NOMO-1 (cell line): ENCODE measurements around the gene APBA1.
"Not testable (repeated sequence)": the region's sequence is repeated elsewhere in the genome, so short reads cannot be mapped to it uniquely, and the experiment has no call there.

Experiments used
- DNase-seq, 2 experiments: peaks; one replicate each; lab custom pipeline; 2025; ENCODE audit not compliant: unreplicated experiment in 2 of 2; lab: John Stamatoyannopoulos, UW

Gene APBA1

DNA sequence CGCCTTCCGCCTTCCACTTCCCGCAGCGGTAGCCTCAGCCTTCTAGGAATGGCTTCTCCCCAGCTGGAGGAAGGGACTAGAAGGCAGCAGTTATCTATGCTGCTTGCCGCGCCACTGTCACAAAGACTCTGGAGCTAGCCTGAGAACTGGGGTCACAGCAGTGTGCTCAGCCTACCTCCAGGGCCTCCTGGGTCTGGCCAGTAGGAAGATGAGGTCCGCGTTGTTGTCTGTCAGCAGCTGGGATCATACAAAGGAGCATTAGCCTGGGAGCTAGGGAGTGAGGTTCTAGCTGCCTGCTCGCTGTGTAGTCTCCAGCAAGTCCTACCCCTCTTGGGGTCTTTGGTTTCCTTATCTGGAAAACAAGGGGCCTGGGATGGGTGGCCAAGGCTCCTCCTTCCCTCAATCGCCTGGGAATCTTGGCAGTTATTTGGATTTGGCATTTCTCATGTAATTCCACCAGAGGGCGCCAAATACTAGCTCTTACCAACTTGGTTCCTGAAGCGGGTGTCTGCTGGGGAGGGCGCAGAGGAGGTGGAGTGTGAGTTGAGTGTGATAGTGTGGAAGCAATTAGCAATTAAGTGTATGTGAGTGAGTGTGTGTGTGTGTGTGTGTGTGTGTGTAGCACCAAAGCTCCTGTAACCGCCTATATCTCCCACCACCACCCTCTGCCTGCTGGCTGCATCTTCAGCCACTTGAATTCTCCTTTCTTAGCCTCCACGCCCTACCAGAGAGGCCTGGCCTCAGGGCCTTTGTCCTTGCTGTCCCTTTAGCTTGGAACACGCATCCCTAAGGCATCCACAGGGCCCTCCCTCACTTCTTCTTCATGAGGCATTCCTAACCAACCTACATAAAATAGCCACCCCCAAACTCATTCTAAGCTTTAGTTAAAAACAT, 250.0 kb downstream of the APBA1 start:
- no peak for DNase-seq

DNA sequence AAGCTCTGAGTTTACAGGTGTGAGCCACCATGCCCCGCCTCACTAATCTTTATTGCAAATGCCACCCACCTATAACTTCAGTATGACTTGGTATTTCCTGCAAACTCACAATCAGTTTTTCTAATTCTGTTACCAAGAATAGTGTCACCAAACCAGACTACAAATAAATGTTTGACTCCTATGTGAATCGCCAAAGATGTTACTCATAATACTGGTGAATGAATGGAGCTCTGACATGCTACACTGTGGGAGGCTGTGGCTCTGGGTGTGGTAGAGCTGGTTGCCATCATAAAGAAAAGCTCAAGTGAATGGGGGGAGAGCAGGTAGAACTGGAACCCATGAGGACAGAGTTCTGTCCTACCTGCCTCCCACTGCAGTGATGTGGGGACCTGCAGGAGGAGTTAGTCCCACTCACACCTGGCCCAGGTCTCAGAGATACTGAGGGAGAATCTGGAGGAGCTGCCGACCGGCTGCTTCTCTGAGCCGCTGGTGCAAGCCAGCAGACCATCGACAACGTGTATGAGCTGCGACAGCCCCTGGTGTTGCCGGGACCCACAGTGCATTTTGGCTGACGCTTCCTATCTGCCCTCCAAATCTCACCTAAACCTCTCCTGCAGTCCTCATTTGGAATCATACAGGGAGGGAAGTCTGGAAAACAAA, 251.4 kb downstream of the APBA1 start:
- no peak for DNase-seq

DNA sequence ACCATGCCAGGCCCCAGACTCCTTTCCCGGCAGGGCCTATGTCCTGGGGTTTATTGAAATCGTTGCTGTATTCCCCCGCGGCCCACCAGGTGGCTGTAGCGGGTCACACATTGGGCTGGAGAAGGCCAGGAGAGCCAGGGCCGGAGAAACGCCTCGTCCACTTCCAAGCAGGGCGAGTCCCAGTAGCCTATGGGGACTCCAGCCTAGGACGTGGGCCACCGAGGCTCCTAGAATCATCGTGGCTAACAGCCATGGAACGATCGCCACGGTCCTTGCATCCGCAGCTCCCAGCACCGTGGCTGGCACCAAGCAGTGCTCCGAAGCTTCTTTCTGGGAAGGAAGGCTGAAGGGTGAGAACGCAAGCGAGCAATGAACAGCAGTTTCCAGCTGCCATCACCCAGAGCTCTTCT, 259.4 kb downstream of the APBA1 start:
- DNase-seq = no peak

DNA sequence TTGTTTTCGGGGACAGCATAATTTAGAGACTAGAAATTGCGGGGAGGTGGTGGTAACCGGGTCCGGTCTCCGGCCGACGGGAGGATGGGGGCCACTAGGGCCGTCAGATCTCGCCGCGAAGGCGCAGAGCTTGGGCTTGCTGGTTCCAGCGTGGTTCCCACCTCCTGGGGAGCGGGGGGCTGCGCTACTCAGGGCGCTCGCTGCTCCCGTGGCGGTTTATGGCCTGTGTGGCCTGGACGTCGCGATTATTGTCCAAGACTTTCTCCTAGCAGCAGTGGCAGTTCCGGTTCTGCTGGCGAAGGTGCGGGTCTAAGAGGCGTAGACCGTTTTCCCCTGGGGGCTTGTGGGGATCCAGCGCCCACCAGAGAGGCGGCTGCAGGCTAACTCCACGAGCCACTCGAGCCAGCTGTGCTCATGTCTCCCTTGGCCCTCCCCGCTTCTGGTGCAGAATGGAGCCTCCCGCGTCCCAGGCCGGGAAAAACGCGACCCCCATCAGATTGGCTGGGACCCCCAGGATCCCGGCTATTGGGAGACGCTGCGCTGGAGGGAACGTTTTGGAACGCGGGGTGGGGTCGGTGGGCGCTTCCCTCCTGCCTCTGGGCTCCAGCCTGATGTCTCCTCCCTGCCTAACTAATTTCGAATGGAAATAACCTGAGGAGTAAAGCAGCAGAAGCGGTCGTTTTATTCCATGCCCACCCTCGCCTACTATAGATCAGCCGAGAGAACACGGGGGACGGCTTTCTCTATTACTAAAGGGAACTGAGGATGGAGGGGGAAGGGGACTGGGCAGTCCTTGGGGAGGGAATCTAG, 260.0 kb downstream of the APBA1 start:
- no peak for DNase-seq

DNA sequence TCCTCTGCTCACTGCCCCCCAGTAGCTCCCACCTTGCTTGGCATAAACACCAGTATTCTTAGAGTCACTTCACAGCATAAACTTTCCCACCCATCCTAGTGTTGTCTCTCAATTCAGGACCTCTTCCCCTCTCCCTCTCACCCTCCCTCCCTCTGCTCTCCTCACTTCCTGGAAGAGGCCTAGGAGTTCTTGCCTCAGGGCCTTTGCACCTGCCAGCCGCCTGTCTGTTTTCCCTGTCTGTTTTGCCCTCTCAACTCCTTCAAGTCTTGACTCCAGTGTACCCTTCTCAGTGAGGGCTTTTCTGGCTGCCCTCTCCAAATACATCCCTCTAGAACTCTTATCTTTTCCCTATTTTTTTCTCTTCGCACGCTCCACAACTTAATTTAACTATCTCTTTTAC, 260.9 kb downstream of the APBA1 start:
- no peak for DNase-seq

DNA sequence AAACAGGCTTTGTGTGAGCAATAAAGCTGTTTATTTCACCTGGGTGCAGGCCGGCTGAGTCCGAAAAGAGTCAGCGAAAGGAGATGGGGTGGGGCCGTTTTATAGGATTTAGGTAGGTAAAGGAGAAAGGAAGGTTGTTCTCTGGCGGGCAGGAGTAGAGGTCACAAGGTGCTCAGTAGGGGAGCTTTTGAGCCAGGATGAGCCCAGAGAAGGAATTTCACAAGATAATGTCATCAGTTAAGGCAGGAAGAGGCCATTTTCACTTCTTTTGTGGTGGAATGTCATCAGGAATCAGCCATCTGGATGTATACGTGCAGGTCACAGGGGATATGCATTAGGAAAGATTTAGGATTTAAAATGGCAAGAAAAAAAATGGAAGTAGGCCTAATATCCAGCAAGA, 262.2 kb downstream of the APBA1 start:
- DNase-seq = not testable (repeated sequence)

DNA sequence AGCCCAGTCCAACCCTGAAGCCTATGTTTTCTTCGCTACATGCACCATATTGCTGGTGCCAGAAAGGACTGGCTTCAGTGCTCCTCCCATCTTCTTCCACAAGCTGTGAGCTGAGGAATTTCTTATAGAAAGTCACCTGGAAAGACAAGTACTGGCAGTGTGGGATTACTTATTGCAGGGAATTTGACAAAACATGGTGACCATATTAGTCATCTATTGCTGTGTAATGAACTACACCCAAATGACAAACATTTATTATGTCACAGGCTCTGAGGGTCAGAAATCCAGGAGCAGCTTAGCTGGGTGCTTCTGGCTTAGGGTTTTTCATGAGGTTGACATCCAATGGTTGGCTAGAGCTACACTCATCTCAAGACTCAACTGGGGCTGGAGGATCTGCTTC, 271.7 kb downstream of the APBA1 start:
- DNase-seq = no peak

DNA sequence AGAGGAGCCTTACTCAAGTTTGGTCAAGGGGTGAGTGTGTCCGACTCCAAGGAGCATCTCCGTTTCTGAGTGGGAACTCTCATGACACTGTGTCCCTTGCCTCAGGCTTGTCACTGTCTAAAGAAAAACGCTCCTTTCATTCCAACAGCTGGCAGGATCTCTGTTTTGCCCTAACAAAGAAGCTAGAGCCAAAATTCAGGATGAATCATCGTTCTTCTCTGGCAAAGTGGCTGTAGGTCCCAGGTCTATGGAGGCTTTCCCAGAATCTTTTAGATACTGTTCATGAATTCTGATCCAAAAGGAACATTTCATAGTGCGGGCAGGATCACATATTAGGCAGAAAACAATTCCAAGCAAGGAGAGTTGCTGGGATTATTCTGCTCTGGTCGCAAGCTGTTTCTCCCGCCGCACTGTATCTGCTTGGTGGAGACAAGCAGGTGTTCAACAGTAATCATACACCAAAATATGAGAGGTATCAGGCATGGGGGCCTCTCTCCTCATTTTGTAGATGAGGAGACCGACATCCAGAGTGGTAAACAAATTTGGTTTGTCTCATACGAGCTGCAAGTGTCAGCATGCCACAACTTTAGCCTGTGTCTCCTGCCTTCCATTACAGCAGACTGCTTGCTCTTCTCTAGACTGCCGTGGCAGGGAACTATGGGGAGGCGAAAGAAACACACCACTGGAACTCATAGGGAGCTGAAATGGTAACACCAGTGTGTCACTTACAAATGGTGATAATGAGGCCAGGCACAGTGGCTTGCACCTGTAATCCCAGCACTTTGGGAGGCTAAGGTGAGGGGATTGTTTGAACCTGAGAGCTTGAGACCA, 274.6 kb downstream of the APBA1 start:
- no peak for DNase-seq

DNA sequence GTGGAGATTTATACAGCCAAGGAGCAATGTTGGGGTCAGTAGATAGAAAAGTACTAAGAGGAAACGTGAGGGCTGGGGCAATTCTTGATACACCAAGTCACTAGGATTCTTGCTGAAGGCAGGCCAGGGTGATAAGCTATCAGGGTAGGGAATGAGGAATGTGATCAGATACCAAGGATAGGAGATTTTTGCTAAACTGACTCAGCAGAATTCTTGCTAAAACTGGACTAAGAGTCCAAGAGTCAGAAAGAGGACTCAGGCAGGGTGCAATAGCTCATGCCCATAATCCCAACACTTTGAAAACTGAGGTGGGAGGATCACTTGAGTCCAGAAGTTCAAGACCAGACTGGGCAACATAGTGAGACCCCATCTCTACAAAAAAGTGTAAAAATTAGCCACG, 275.4 kb downstream of the APBA1 start:
- no peak for DNase-seq

DNA sequence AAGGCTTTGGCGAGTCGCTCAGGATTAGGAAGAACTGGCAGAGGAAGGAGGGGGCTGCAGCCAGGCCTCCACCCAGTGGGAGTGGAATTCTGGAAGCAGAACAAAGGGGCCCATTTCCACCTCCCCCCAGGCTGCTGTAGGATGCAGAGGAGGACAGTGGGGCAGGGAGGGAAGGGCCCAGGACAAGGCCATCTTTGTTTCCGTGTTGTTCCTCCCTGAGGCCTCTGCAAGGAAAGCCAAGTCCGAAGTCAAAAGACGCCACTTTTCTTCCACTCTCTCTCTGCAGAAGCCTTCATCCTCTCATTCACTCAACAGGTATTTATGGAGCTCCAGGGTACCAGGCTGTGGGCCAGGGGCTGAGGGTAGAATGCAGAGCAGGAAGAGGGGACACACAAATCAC, 276.5 kb downstream of the APBA1 start:
- DNase-seq = no peak

DNA sequence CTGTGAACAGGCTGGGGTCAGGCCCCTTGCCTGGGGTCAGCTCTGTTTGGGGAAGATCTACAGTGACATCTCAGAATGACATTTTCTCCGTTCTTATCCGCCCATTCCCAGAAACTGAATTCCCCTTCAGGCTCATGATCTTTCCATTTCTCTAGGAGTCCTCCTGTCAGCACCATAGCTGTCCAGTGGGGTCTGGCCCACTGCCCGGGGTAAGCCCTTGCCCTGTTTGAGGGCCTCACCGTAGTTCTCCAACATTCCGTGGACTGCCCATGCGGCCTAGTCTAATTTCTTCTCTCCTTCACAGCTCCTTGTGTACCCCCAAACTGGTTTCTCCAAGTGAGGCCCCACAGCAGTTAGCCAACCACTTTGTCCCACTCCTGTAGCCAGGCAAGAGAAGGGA, 278.7 kb downstream of the APBA1 start:
- no peak for DNase-seq

DNA sequence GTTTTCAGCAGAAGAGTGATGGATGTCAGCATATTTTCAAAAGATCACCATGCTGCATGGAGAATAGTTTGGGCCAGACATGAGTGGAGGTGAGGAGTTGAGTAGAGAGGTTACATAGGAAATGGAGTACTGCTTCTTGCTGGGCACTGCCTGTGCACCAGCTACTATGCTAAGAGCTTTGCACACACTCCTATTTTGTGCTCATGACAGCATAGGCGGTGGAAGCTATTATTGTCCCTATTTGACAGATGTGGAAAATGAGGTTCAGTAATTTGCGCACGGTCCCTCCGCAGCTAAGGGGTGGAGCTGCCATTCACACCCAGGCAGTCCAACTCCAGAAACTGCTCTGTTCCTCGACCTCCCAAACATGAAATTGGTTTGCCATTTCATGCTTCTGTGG, 279.3 kb downstream of the APBA1 start:
- DNase-seq = no peak

DNA sequence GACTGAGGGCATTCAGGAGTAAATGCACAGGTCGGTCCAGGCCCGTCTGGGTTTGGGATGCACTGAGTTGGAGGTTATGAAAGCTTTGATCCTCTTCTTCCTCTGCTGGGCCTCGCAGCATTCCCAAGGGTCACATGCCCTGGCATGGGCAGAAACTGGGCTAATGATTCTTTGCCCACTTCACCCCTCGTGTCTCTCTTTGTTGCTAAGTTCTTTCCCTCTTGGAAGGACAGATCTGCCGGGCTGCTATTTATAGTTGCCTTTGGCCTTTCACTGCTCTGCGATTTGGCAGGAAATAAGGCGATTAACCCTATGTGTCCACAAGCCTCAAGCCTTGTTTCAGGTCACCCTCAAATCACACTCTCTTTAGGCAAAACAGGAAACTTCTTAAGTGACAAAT, 280.2 kb downstream of the APBA1 start:
- DNase-seq = no peak

DNA sequence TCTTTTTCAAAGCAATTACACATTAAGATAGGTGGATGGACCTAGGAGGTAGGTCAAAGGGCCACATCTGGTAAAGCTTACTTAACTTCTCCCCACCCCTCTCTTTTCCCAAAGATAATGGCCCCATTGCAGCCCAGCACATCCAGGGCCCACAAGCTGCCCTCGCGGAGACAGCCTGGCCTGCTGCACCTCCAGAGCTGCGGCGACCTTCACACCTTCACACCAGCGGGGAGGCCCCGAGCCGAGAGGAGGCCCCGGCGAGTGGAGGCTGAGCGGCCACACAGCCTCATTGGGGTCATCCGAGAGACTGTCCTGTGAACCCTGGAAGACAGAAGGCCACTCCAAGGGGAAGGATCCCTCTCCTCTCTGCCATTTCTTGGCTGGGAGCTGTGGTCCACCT, 280.7 kb downstream of the APBA1 start:
- no peak for DNase-seq

DNA sequence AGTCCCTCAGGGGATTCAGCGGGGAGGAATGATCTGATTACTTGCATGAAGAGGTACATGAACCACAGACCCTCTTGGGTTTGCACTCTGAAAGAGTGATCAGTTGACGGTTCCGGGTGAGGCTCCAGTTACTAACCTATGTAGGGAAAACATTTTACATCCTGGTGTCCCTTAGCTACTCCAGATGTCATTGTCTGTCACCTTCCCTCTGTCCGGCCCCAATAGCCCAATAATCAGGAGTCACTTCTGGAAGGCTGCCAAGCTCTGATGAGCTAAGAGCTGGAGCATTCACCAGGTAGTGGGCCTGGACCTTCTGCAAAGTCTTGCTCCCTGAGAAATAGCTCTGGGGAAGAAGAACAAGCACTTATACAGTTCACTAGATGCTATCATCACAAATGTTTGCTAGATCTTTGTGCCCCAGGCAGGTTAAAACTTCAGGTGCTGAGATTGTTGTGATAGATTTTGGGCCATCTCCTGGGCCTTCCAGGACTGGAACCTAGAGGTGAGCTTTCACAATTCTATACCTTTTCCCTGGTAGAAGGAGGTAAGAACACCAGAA, 282.7 kb downstream of the APBA1 start:
- DNase-seq = no peak

DNA sequence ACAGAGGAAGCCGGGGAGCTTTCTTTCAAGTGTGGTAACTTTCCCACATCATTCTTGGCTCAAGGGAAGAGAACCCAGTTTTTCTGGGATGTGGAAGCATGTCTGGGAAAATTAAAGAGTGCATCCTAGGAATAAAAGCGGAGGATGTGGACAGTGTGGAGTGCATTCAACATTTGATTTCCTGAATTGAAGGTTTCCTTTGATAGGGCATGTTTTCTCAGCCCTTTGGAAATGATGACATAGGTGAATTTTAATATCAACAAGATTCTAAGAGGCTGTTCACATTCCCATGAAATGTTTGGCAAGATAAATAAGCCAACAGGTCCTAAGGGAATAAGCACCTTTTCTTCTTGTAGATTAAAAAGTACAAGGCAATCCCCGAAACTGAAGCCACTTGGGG, 283.6 kb downstream of the APBA1 start:
- DNase-seq = no peak

DNA sequence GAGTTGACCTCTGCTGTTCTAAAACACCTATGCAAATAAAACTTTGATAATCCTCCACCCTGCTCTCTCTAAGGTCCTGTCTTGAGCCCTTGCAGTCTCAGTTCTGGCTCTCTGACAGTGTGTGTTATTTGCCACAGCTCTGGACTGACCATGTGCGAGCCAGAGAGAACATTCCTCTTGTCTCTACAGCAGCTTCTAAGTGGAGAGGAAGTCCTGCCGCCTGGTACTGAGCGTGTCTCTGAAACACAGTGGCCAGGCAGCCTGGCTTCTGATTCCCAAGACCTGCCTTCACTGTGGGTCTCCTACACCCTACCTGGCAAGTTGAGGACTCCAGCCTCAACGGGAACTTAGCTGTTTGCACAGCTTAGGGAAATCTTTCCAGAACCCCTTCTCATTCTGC, 285.5 kb downstream of the APBA1 start:
- DNase-seq = no peak

DNA sequence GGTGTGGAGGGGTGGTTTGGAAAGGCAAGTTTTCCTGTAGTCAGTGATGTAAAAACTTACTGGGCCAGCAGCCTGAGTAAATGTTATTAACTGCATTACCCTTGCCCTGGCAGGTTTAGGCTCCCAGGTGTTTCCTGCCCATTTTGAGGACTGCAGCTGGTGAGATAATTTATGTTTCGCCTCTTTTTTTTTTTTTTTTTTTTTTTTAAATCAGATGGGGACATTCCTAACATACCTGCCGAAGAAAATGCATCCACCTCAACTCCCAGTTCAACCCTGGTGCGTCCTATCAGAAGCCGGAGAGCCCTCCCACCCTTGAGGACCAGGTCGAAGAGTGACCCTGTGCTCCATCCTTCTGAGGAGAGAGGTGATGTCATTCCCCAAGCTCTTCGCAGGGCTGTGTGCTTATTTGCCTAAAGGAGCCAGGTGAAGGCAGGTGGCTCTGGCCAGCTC, 286.6 kb downstream of the APBA1 start:
- no peak for DNase-seq

DNA sequence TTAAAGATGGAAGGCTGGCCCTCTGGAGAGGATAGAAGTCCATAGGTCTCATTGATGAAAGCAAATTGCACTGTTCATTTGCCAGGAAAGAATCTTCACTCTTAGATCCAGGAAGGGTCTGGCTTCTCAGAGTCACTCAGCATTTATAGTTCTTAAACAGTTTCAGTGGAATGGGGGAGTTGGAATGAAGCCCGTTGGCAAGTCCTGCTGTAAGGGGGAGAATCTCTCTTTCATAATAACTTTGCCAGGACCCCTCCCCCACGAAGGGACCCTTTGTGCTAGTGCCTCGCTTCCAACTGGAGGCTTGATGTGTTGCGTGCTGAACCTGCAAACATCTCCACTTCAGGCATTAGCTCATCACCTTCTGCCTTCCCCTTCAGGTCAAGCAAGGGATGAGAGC, 290.0 kb downstream of the APBA1 start:
- no peak for DNase-seq

DNA sequence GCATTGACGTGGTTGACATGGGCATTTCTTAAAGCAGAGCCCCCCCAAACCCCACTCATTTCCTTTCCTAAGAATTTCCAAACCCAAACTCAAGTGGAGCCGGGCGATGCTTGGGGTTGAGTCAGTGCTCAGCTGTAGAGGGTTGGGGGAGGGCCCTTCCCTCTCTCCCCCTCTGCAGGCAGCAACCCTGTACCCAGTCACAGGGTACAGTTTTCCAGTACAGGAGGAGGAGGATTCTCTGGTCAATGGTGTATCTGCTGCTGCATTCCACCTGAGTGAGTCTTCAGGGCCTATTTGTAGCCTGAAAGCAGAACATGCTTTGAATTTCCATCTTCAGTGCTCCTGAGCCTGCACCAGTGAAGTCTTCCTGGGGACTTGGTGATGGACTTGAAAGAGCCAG, 291.4 kb downstream of the APBA1 start:
- DNase-seq = no peak
